Measurements from ENCODE around the gene VRK3. TPM values are rescaled to one million over a fixed set of nuclear protein-coding genes. Genes with fewer than 3 reads are reported as not detected.
A peak's percentile ranks its signal among the peaks of the same experiment; 100 is the strongest.

VRK3 gene
- total and polyA plus RNA-seq, 9 donors = 17.5 to 24.6 (median 18.8) TPM

DNA sequence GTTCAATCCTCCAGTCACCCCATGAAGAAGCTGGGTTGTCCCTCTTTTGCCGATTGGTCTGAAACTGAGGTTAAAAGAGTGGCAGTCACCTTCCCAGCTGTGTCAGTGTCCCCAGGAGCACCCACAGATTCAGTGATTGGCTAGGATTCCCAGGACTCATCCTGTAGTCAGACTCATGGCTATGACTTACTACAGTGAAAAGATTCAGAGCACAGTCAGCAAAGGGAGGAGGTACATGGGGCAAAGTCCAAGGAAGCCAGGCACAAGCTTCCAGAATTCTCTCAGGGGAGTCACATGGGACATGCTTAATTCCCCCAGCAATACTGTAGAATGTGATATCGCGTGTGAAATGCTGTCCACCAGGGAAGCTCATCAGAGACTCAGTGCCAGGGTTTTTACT, 14.8 kb upstream of the VRK3 start:
- Histone ChIP-seq H3K27me3 (ENCODE audit: control insufficient read depth, insufficient read depth, low read length) (no peaks in the 10 kb centered on the region), H3K4me1 (ENCODE audit: control insufficient read depth, insufficient read depth, low read length) (no peaks in the 10 kb centered on the region), H3K27ac (ENCODE audit: low read length) (no peak overlapping the region), H3K4me3 (ENCODE audit: low read length) (no peak overlapping the region), H3K9me3 (replicated peaks; ENCODE audit: control insufficient read depth, low read depth, low read length) (peaks cover 19% of the 10 kb centered on the region), H3K36me3 (ENCODE audit: control insufficient read depth, insufficient read depth, low read length) (peaks cover 90% of the 10 kb centered on the region)
- WGBS (ENCODE audit: insufficient coverage) = no CpG with 5 or more reads among the region's 3 CpGs
- no peak for DNase-seq

DNA sequence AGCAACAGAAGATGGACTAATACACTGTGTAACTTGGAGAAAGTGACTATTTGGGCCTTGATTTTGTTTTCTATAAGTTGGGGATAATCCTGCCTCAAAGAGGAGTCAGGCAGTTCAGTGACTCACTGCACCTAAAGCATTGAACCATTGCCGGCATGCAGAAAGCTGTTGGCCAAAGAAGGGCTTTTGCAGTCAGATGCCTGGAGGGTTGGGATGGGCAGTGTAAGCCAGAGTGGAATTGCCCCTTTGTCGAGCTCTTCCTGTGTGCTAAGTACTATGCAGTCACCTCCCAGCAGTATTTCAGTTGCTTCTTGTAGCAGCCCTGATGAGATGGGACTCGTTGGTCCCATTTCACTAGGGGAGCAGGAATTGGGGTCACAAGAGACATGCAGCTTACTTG, 11.7 kb upstream of the VRK3 start:
- Histone ChIP-seq H3K27ac (ENCODE audit: low read length) (no peak overlapping the region), H3K9me3 (replicated peaks; ENCODE audit: control insufficient read depth, low read depth, low read length) (no peaks in the 10 kb centered on the region), H3K36me3 (ENCODE audit: control insufficient read depth, insufficient read depth, low read length) (peaks cover 90% of the 10 kb centered on the region), H3K27me3 (ENCODE audit: control insufficient read depth, insufficient read depth, low read length) (no peaks in the 10 kb centered on the region), H3K4me3 (ENCODE audit: low read length) (no peak overlapping the region), H3K4me1 (ENCODE audit: control insufficient read depth, insufficient read depth, low read length) (no peaks in the 10 kb centered on the region)
- DNase-seq = no peak
- 88% methylated on average over 1 of the region's 3 CpGs for WGBS (ENCODE audit: insufficient coverage)

DNA sequence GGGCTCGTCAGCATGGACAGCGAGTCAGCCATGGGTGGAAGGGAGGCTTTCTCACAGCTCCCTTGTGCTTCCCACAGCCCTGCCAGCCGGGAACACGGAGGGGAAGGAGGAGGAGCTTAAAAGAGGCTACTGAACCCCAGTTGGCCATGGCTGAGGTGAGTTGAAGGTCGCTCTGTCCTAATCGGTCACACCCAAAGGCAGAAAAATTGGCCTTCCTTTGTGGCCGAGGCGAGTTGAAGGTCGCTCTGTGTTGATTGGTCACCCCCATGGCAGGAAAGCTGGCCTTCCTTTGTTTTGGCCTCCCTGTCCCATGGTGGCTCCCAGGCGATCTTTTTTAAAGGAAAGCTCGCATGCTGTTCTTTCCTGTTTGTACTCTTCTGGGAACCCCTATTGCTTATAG, 5.8 kb upstream of the VRK3 start:
- no peak for DNase-seq
- Histone ChIP-seq H3K4me3 (ENCODE audit: low read length) (no peak overlapping the region), H3K4me1 (ENCODE audit: control insufficient read depth, insufficient read depth, low read length) (peaks cover 7% of the 10 kb centered on the region), H3K27me3 (ENCODE audit: control insufficient read depth, insufficient read depth, low read length) (no peaks in the 10 kb centered on the region), H3K36me3 (ENCODE audit: control insufficient read depth, insufficient read depth, low read length) (peaks cover 60% of the 10 kb centered on the region), H3K9me3 (replicated peaks; ENCODE audit: control insufficient read depth, low read depth, low read length) (no peaks in the 10 kb centered on the region), H3K27ac (ENCODE audit: low read length) (no peak overlapping the region)
- 93% methylated on average over 6 of the region's 11 CpGs for WGBS (ENCODE audit: insufficient coverage)

DNA sequence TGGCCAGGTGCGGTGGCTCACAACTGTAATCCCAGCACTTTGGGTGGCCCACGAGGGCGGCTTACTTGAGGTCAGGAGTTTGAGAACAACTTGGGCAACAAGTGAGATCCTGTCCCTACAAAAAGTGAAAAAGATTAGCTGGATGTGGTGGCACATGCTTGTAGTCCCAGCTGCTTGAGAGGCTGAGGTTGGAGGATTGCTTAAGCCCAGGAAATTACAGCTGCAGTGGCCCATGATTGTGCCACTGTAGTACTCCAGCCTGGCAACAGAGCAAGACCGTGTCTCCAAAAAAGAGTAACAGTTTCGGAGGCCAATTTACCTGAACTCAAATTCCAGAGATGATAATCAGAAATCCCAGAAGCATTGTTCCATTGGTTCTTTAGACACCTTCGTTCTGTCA, 5.1 kb upstream of the VRK3 start:
- H3K4me1 ChIP-seq (ENCODE audit: control insufficient read depth, insufficient read depth, low read length) = peaks cover 7% of the 10 kb centered on the region
- WGBS (ENCODE audit: insufficient coverage) = 89% methylated on average over 6 of the region's 6 CpGs
- no peak overlapping the region for H3K4me3 ChIP-seq (ENCODE audit: low read length)
- H3K36me3 ChIP-seq (ENCODE audit: control insufficient read depth, insufficient read depth, low read length) = peaks cover 53% of the 10 kb centered on the region
- no peaks in the 10 kb centered on the region for H3K9me3 ChIP-seq (replicated peaks; ENCODE audit: control insufficient read depth, low read depth, low read length)
- no peak overlapping the region for H3K27ac ChIP-seq (ENCODE audit: low read length)
- DNase-seq = no peak
- no peaks in the 10 kb centered on the region for H3K27me3 ChIP-seq (ENCODE audit: control insufficient read depth, insufficient read depth, low read length)

DNA sequence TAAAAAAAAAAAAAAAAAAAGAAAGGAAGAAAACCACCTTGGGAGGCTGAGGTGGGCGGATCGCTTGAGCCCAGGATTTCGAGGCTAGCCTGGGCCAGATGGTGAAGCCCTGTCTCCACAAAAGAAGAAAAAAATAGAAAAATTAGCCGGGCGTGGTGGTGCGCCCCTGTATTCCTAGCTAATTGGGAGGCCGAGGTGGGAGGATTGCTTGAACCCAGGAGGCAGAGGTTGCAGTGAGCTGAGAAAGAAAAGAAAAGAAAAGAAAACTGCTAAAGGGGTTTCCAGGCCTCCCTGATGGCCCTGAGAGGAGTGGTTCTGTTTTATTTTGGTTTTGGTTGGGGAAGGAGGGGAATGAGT, 1.4 kb upstream of the VRK3 start:
- WGBS (ENCODE audit: insufficient coverage) = 83% methylated on average over 7 of the region's 7 CpGs
- peaks cover 19% of the 10 kb centered on the region for H3K36me3 ChIP-seq (ENCODE audit: control insufficient read depth, insufficient read depth, low read length)
- no peaks in the 10 kb centered on the region for H3K27me3 ChIP-seq (ENCODE audit: control insufficient read depth, insufficient read depth, low read length)
- H3K27ac ChIP-seq (ENCODE audit: low read length) = no peak overlapping the region
- no peaks in the 10 kb centered on the region for H3K9me3 ChIP-seq (replicated peaks; ENCODE audit: control insufficient read depth, low read depth, low read length)
- H3K4me1 ChIP-seq (ENCODE audit: control insufficient read depth, insufficient read depth, low read length) = peaks cover 15% of the 10 kb centered on the region
- peak overlapping the region; percentile 87 for H3K4me3 ChIP-seq (ENCODE audit: low read length)
- no peak for DNase-seq

DNA sequence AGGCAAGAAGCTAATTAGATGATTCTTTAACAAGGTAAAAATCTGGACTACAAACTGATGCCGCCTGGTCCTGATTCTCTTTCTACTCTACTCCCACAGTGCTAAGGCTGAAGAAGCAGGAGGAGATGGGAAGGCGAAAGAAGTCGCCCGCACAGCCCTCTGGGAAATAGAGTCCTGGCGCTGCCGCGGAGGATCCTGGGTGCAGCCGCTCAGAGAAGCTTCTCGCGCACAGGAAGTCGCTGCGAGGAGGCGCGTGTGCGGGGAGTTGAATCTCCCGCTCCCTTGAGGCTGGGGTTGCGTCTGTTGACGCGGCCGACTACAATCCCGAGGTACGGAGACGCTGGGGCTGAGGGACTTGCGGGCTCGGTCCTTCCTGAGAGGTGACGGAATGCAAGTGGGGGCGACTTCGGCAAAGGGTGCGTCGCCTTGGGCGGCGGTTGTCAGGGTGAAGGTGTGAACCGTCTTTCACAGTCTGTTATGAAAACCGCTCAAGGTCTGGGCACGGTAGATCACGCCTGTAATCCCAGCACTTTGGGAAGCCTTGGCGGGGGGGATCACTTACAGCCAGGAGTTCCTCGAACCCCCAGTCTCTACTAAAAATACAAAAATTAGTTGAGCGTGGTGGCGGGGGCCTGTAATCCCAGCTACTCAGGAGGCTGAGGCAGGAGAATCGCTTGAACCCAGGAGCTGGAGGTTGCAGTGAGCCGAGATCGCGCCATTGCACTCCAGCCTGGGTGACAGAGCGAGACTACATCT, 800 bp upstream of the VRK3 start, which contains the start of gene ZNF473:
TSS of gene ZNF473 (plus strand) at position 212 of the 756 bp plus-strand sequence. CDS start 5,078 bp downstream, outside the sequence.
- H3K9me3 ChIP-seq (replicated peaks; ENCODE audit: control insufficient read depth, low read depth, low read length) = no peaks in the 10 kb centered on the region
- H3K4me3 ChIP-seq (ENCODE audit: low read length) = peak within 1 kb of the TSS; percentile 87
- WGBS (ENCODE audit: insufficient coverage) = under 1% methylated on average over 31 of the region's 45 CpGs
- peak; percentile 99 for DNase-seq
- peaks cover 15% of the 10 kb centered on the region for H3K36me3 ChIP-seq (ENCODE audit: control insufficient read depth, insufficient read depth, low read length)
- H3K4me1 ChIP-seq (ENCODE audit: control insufficient read depth, insufficient read depth, low read length) = peaks cover 15% of the 10 kb centered on the region
- no peaks in the 10 kb centered on the region for H3K27me3 ChIP-seq (ENCODE audit: control insufficient read depth, insufficient read depth, low read length)
- H3K27ac ChIP-seq (ENCODE audit: low read length) = peak within 1 kb of the TSS; percentile 93

DNA sequence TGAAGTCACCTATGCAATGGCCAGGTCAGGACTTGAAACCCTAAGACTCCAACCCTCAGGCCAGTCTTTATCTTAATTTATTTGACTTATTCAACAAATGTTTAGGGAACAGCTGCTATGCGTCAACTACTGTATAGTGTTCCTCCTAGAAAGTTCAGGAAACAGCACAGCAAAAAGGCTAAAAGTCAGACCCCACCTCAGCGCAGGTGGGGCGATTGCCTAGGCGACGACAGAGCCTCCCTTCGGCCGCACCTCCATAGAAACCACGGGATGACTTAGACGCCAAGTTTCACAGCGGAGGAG, 502 bp downstream of the VRK3 start:
- peaks cover 10% of the 10 kb centered on the region for H3K36me3 ChIP-seq (ENCODE audit: control insufficient read depth, insufficient read depth, low read length)
- H3K27me3 ChIP-seq (ENCODE audit: control insufficient read depth, insufficient read depth, low read length) = no peaks in the 10 kb centered on the region
- peaks cover 15% of the 10 kb centered on the region for H3K4me1 ChIP-seq (ENCODE audit: control insufficient read depth, insufficient read depth, low read length)
- WGBS (ENCODE audit: insufficient coverage) = 0% methylated on average over 10 of the region's 10 CpGs
- H3K27ac ChIP-seq (ENCODE audit: low read length) = peak overlapping the region; percentile 89
- DNase-seq = no peak
- peak overlapping the region; percentile 75 for H3K4me3 ChIP-seq (ENCODE audit: low read length)
- H3K9me3 ChIP-seq (replicated peaks; ENCODE audit: control insufficient read depth, low read depth, low read length) = no peaks in the 10 kb centered on the region

DNA sequence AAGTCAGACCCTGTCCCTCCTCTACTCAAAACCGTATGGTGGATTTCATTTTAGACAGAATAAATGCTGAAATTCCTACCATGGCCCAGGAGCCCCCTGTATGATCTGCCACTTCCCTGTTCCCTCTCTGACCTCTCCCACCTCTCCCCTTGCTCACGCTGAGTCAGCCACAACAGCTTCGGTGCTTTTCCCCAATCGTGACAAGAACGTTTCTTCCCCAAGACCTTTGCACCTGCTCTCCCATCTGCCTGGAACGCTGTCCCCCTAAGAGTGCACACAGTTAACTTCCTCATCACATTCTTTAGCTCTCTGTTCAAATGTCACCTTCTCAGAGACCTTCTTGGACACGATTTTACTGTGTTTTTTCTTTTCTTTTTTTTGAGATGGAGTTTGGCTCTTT, 2.3 kb downstream of the VRK3 start:
- Histone ChIP-seq H3K36me3 (ENCODE audit: control insufficient read depth, insufficient read depth, low read length) (peaks cover 15% of the 10 kb centered on the region), H3K27ac (ENCODE audit: low read length) (no peak overlapping the region), H3K9me3 (replicated peaks; ENCODE audit: control insufficient read depth, low read depth, low read length) (no peaks in the 10 kb centered on the region), H3K4me3 (ENCODE audit: low read length) (no peak overlapping the region), H3K27me3 (ENCODE audit: control insufficient read depth, insufficient read depth, low read length) (no peaks in the 10 kb centered on the region), H3K4me1 (ENCODE audit: control insufficient read depth, insufficient read depth, low read length) (peaks cover 15% of the 10 kb centered on the region)
- no peak for DNase-seq
- WGBS (ENCODE audit: insufficient coverage) = 86% methylated on average over 6 of the region's 7 CpGs

DNA sequence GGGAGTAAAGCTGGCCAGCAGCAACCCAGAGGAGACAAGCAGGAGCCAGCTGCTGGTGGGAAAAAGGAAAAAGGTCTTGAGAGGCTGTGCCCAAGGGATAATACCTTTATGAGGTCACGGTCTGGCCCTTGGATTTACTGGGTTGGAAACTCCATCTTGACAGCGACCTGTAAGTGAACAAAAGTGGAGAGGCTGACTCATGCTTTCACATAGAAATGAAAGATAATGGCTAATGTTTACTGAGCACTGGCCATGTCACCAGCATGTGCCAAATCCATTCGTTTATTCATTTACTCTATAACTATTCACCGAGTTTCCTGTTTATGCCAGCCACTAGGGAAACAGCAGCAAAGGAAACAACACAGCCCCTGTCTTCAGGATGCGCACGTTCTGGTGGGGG, 4.7 kb downstream of the VRK3 start:
- Histone ChIP-seq H3K9me3 (replicated peaks; ENCODE audit: control insufficient read depth, low read depth, low read length) (no peaks in the 10 kb centered on the region), H3K4me3 (ENCODE audit: low read length) (no peak overlapping the region), H3K4me1 (ENCODE audit: control insufficient read depth, insufficient read depth, low read length) (peaks cover 8% of the 10 kb centered on the region), H3K36me3 (ENCODE audit: control insufficient read depth, insufficient read depth, low read length) (peaks cover 29% of the 10 kb centered on the region), H3K27ac (ENCODE audit: low read length) (no peak overlapping the region), H3K27me3 (ENCODE audit: control insufficient read depth, insufficient read depth, low read length) (no peaks in the 10 kb centered on the region)
- WGBS (ENCODE audit: insufficient coverage) = 88% methylated on average over 4 of the region's 6 CpGs
- no peak for DNase-seq

DNA sequence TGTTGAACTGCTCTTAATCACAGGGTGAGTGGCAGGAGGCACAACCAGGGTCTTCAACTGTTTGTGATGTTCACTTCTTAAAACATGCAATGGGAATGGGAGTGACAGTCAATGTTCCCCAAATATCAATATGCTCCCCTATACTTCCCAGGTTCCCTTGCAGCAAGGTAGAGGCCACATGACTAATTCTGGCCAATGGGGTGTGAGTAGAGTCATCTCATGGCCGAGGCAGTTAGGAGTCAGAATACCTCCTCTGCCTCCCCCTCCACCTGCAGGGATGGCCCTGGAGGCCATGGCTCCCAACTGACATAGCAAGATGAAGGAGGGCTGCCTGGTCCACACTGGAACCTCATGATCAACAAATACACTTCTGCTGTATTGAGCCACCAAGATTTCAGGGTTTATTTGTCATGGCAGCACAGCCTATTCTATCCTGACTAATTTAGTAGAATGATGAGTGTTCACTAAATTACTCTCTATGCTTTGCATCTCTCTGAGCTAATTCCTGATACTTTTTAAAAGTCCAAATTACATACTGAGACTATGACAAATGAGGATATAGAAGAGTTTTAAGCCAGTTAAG, 8.9 kb downstream of the VRK3 start:
- H3K4me1 ChIP-seq (ENCODE audit: control insufficient read depth, insufficient read depth, low read length) = no peaks in the 10 kb centered on the region
- H3K36me3 ChIP-seq (ENCODE audit: control insufficient read depth, insufficient read depth, low read length) = peaks cover 50% of the 10 kb centered on the region
- DNase-seq = no peak
- 100% methylated on average over 1 of the region's 1 CpG for WGBS (ENCODE audit: insufficient coverage)
- no peaks in the 10 kb centered on the region for H3K9me3 ChIP-seq (replicated peaks; ENCODE audit: control insufficient read depth, low read depth, low read length)
- no peaks in the 10 kb centered on the region for H3K27me3 ChIP-seq (ENCODE audit: control insufficient read depth, insufficient read depth, low read length)
- H3K4me3 ChIP-seq (ENCODE audit: low read length) = no peak overlapping the region
- no peak overlapping the region for H3K27ac ChIP-seq (ENCODE audit: low read length)
